HUES64 (cell line): ENCODE measurements around the gene CTNNA3.

ENCODE experiments used
- H3K27ac ChIP-seq: 2 replicates; pipeline ENCODE4 v1.7.0; 2013; ENCODE audit warnings: low read depth, low read length, inconsistent platforms
- H3K27me3 ChIP-seq: 2 replicates; pipeline ENCODE4 v1.6.1; 2013; ENCODE audit warnings: mild to moderate bottlenecking, low read length; ENCODE audit not compliant: insufficient read depth
- H3K36me3 ChIP-seq: 2 replicates; pipeline ENCODE4 v1.6.1; 2013; ENCODE audit warnings: mild to moderate bottlenecking, low read length; ENCODE audit not compliant: insufficient read depth
- H3K4me1 ChIP-seq: 2 replicates; pipeline ENCODE4 v1.6.1; 2013; ENCODE audit warnings: mild to moderate bottlenecking, low read length, moderate library complexity; ENCODE audit not compliant: insufficient read depth
- H3K4me3 ChIP-seq: 2 replicates; pipeline ENCODE4 v1.5.1; 2013; ENCODE audit warnings: mild to moderate bottlenecking, low read length, moderate library complexity
- H3K9ac ChIP-seq: 2 replicates; pipeline ENCODE4 v1.6.1; 2013; ENCODE audit warnings: mild to moderate bottlenecking, low read depth, low read length
- H3K9me3 ChIP-seq: 2 replicates; pipeline ENCODE4 v1.6.1; 2013; ENCODE audit warnings: low read depth, low read length; ENCODE audit not compliant: insufficient read depth
- WGBS: fragments of 150-250, 120-280 bp; methylation state at CpG from one replicate; pipeline ENCODE4 v1.1.7; 2013; ENCODE audit warnings: missing lambda C conversion rate; 5-methylcytosine and 5-hydroxymethylcytosine counted together

Gene CTNNA3

GRCh38 chr10:66457629-66458028 lies 1238.4 kb downstream of the CTNNA3 start:
- Histone ChIP-seq H3K4me1 (no peaks in the 10 kb centered on the region), H3K9me3 (peaks cover 6% of the 10 kb centered on the region; the same call in 1 of the 2 replicates), H3K4me3 (no peak overlapping the region), H3K27me3 (no peaks in the 10 kb centered on the region), H3K27ac (no peak overlapping the region), H3K36me3 (no peaks in the 10 kb centered on the region), H3K9ac (no peak overlapping the region)
- WGBS, result 94% methylated on average over 1 of the region's 1 CpG

- H3K9ac ChIP-seq, result no peak overlapping the region
- no peaks in the 10 kb centered on the region for H3K36me3 ChIP-seq
- WGBS, result 100% methylated on average over 2 of the region's 2 CpGs
- no peaks in the 10 kb centered on the region for H3K4me1 ChIP-seq
- peaks cover 6% of the 10 kb centered on the region; the same call in 1 of the 2 replicates for H3K9me3 ChIP-seq
- no peaks in the 10 kb centered on the region for H3K27me3 ChIP-seq
- no peak overlapping the region for H3K4me3 ChIP-seq
- H3K27ac ChIP-seq, result no peak overlapping the region
Observed at GRCh38 chr10:66455304-66455703, 1240.7 kb downstream of the CTNNA3 start.

GRCh38 chr10:66440568-66440967 lies 1255.4 kb downstream of the CTNNA3 start:
- H3K27ac ChIP-seq, result no peak overlapping the region
- no peaks in the 10 kb centered on the region for H3K36me3 ChIP-seq
- 89% methylated on average over 1 of the region's 1 CpG for WGBS
- H3K4me1 ChIP-seq, result no peaks in the 10 kb centered on the region
- H3K27me3 ChIP-seq, result no peaks in the 10 kb centered on the region
- H3K4me3 ChIP-seq, result no peak overlapping the region
- H3K9me3 ChIP-seq, result peaks cover 7% of the 10 kb centered on the region; the same call in 1 of the 2 replicates
- H3K9ac ChIP-seq, result no peak overlapping the region

- Histone ChIP-seq H3K4me3 (no peak overlapping the region), H3K36me3 (no peaks in the 10 kb centered on the region), H3K27ac (no peak overlapping the region), H3K4me1 (no peaks in the 10 kb centered on the region), H3K9me3 (peaks cover 9% of the 10 kb centered on the region; the same call in 1 of the 2 replicates), H3K27me3 (no peaks in the 10 kb centered on the region), H3K9ac (no peak overlapping the region)
- 89% methylated on average over 2 of the region's 2 CpGs for WGBS
Observed at GRCh38 chr10:66414943-66415342, 1281.1 kb downstream of the CTNNA3 start.

GRCh38 chr10:66405566-66405965 lies 1290.4 kb downstream of the CTNNA3 start:
- H3K4me1 ChIP-seq, result no peaks in the 10 kb centered on the region
- H3K27ac ChIP-seq, result no peak overlapping the region
- no peak overlapping the region for H3K4me3 ChIP-seq
- no peaks in the 10 kb centered on the region for H3K36me3 ChIP-seq
- no peaks in the 10 kb centered on the region for H3K9me3 ChIP-seq
- no peak overlapping the region for H3K9ac ChIP-seq
- no peaks in the 10 kb centered on the region for H3K27me3 ChIP-seq

GRCh38 chr10:66398669-66399068 lies 1297.3 kb downstream of the CTNNA3 start:
- Histone ChIP-seq H3K4me3 (no peak overlapping the region), H3K9ac (no peak overlapping the region), H3K27me3 (no peaks in the 10 kb centered on the region), H3K36me3 (no peaks in the 10 kb centered on the region), H3K4me1 (peaks cover 5% of the 10 kb centered on the region; the same call in 1 of the 2 replicates), H3K27ac (no peak overlapping the region), H3K9me3 (no peaks in the 10 kb centered on the region)

- peaks cover 13% of the 10 kb centered on the region for H3K4me1 ChIP-seq
- no peaks in the 10 kb centered on the region for H3K36me3 ChIP-seq
- H3K9ac ChIP-seq, result no peak overlapping the region
- H3K4me3 ChIP-seq, result no peak overlapping the region
- H3K27me3 ChIP-seq, result no peaks in the 10 kb centered on the region
- 91% methylated on average over 2 of the region's 2 CpGs for WGBS
- H3K9me3 ChIP-seq, result no peaks in the 10 kb centered on the region
- H3K27ac ChIP-seq, result no peak overlapping the region
Observed at GRCh38 chr10:66394342-66395063, 1301.5 kb downstream of the CTNNA3 start.

- WGBS, result 94% methylated on average over 3 of the region's 5 CpGs
- Histone ChIP-seq H3K4me3 (no peak overlapping the region), H3K9ac (no peak overlapping the region), H3K27ac (no peak overlapping the region), H3K4me1 (peaks cover 13% of the 10 kb centered on the region), H3K9me3 (no peaks in the 10 kb centered on the region), H3K36me3 (no peaks in the 10 kb centered on the region), H3K27me3 (no peaks in the 10 kb centered on the region)
Observed at GRCh38 chr10:66390926-66391325, 1305.1 kb downstream of the CTNNA3 start.

GRCh38 chr10:66381045-66381444 lies 1315.0 kb downstream of the CTNNA3 start:
- no peaks in the 10 kb centered on the region for H3K27me3 ChIP-seq
- no peak overlapping the region for H3K27ac ChIP-seq
- H3K36me3 ChIP-seq, result no peaks in the 10 kb centered on the region
- H3K9me3 ChIP-seq, result no peaks in the 10 kb centered on the region
- no peak overlapping the region for H3K9ac ChIP-seq
- H3K4me3 ChIP-seq, result no peak overlapping the region
- H3K4me1 ChIP-seq, result peaks cover 12% of the 10 kb centered on the region

- Histone ChIP-seq H3K4me1 (peaks cover 12% of the 10 kb centered on the region), H3K9ac (0 out of 2 replicates have a peak overlapping the region, but pooled peaks have one; percentile 18), H3K27me3 (no peaks in the 10 kb centered on the region), H3K4me3 (no peak overlapping the region), H3K27ac (peak overlapping the region; percentile 70; the same call in 1 of the 2 replicates), H3K9me3 (no peaks in the 10 kb centered on the region), H3K36me3 (no peaks in the 10 kb centered on the region)
- 77% methylated on average over 2 of the region's 3 CpGs for WGBS
Observed at GRCh38 chr10:66378117-66378876, 1317.7 kb downstream of the CTNNA3 start.

GRCh38 chr10:66368146-66368545 lies 1327.8 kb downstream of the CTNNA3 start:
- H3K36me3 ChIP-seq, result no peaks in the 10 kb centered on the region
- no peak overlapping the region for H3K27ac ChIP-seq

More at GRCh38 chr10:66368146-66368545, 1327.8 kb downstream of the CTNNA3 start:
- WGBS, result no CpG with 5 or more reads among the region's 2 CpGs
- Histone ChIP-seq H3K4me1 (no peaks in the 10 kb centered on the region), H3K9me3 (0 out of 2 replicates have a peak, but pooled peaks cover 6% of the 10 kb centered on the region), H3K4me3 (no peak overlapping the region), H3K9ac (no peak overlapping the region), H3K27me3 (no peaks in the 10 kb centered on the region)
